Activated gamma-delta T cell treated with anti-CD3 and anti-CD28 coated beads, Interleukin-2, amount 50 U/mL, for 16 hours (primary cell): ENCODE results near the gene LENG1.
"Not testable (repeated sequence)": the region's sequence is repeated elsewhere in the genome, so short reads cannot be mapped to it uniquely, and the experiment has no call there.

ENCODE experiments used
- DNase-seq: peaks from one replicate; pipeline ENCODE4 v3.0.0-alpha.2; 2020; ENCODE audit warnings: low read depth

The LENG1 gene

GRCh38 chr19:54159352-54160181, at the start of gene LENG1:
Gene LENG1, minus strand, starts transcription at chr19:54159721. Its CDS starts 26 bp downstream, at chr19:54159695.
- peak; percentile 99 for DNase-seq

- no peak for DNase-seq
These were observed 49.2 kb upstream of the LENG1 start for GRCh38 chr19:54208784-54209057.

- no peak for DNase-seq
These were observed 48.7 kb upstream of the LENG1 start for GRCh38 chr19:54207983-54208783.

GRCh38 chr19:54207676-54207982, 48.1 kb upstream of the LENG1 start:
- DNase-seq, result no peak

GRCh38 chr19:54207193-54207592, 47.7 kb upstream of the LENG1 start:
- DNase-seq, result not testable (repeated sequence)

- no peak for DNase-seq
These were observed 47.3 kb upstream of the LENG1 start for GRCh38 chr19:54206831-54207177.

- no peak for DNase-seq
These were observed 46.7 kb upstream of the LENG1 start for GRCh38 chr19:54206030-54206830.

- DNase-seq, result no peak
These were observed 45.4 kb upstream of the LENG1 start for GRCh38 chr19:54204767-54205468.

GRCh38 chr19:54203151-54203611, 43.7 kb upstream of the LENG1 start:
- DNase-seq, result no peak

GRCh38 chr19:54201980-54202379, 42.5 kb upstream of the LENG1 start:
- DNase-seq, result no peak

GRCh38 chr19:54201172-54201701, 41.7 kb upstream of the LENG1 start:
- no peak for DNase-seq

GRCh38 chr19:54199401-54199800, 39.9 kb upstream of the LENG1 start:
- no peak for DNase-seq

GRCh38 chr19:54197121-54197520, 37.6 kb upstream of the LENG1 start:
- no peak for DNase-seq

- DNase-seq, result no peak
These were observed 37.0 kb upstream of the LENG1 start for GRCh38 chr19:54196536-54196935.

- DNase-seq, result not testable (repeated sequence)
These were observed 34.9 kb upstream of the LENG1 start for GRCh38 chr19:54194463-54194862.

- DNase-seq, result no peak
These were observed 33.5 kb upstream of the LENG1 start for GRCh38 chr19:54193011-54193410.

GRCh38 chr19:54191811-54192453, 32.4 kb upstream of the LENG1 start:
- no peak for DNase-seq

GRCh38 chr19:54191011-54191810, 31.7 kb upstream of the LENG1 start, which contains the start of gene TSEN34:
Gene TSEN34, plus strand, starts transcription at chr19:54191308. Its CDS starts 57 bp downstream, at chr19:54191365.
- peak; percentile 77 for DNase-seq

- peak; percentile 100 for DNase-seq
These were observed 31.0 kb upstream of the LENG1 start for GRCh38 chr19:54190503-54191010.
